B cell (primary cell): Measurements from ENCODE around the gene IFNE. TPM values are rescaled to one million over a fixed set of nuclear protein-coding genes. Genes with fewer than 3 reads are reported as not detected.

Source experiments
- ATAC-seq: fragments of 200-7000 bp; cut with Tn5 transposase; one replicate; pipeline ENCODE4 v1.10.0; 2021; ENCODE audit warnings: low read depth, mild to moderate bottlenecking, moderate number of reproducible peaks, moderate library complexity
- CTCF ChIA-PET: fragments of 350-600 bp; sonication (Branson Sonifier 250); formaldehyde crosslinking; loops from one replicate; lab custom pipeline; 2021; ENCODE audit warnings: antibody characterized with exemption, inconsistent platforms; lab: Charles Lee
- POLR2A ChIA-PET: fragments of 350-600 bp; sonication (Branson Sonifier 250); formaldehyde crosslinking; loops from one replicate; lab custom pipeline; 2021; ENCODE audit warnings: antibody characterized with exemption; lab: Charles Lee
- DNase-seq: peaks from one replicate; pipeline ENCODE4 v3.0.0; 2013
- H2AFZ ChIP-seq: 2 replicates; pipeline ENCODE4 v1.6.1; 2012; ENCODE audit warnings: mild to moderate bottlenecking, low read depth, low read length; ENCODE audit not compliant: insufficient read depth, poor library complexity, severe bottlenecking
- H3K27ac ChIP-seq, 2 donors: 1 replicate in 1 of 2; 2 replicates in 1 of 2; pipeline ENCODE4 v1.5.1; 2012 to 2013; ENCODE audit warnings: low read length in 2 of 2, mild to moderate bottlenecking in 2 of 2, moderate library complexity in 1 of 2
- H3K27me3 ChIP-seq, 4 experiments: fragments of 200-600 bp in 1 of 4; sonication (generic) in 1 of 4; replicated peaks in 1 of 4; 1 replicate in 2 of 4; 2 replicates in 2 of 4; pipeline versions ENCODE4 v1.6.1 to v1.7.0; 2013 to 2016; ENCODE audit warnings: low read length in 3 of 4, mild to moderate bottlenecking in 2 of 4, mixed read lengths in 1 of 4, moderate library complexity in 1 of 4; ENCODE audit not compliant: insufficient read depth in 4 of 4, control insufficient read depth in 3 of 4; ENCODE audit errors: control extremely low read depth in 1 of 4
- H3K36me3 ChIP-seq, 2 experiments: replicated peaks in 1 of 2; 1 replicate in 1 of 2; 2 replicates in 1 of 2; pipeline versions ENCODE4 v1.6.1 to v1.7.1; 2013; ENCODE audit warnings: low read length in 1 of 2; ENCODE audit not compliant: insufficient read depth in 2 of 2, control insufficient read depth in 1 of 2; ENCODE audit errors: control extremely low read depth in 1 of 2, extremely low read depth in 1 of 2
- H3K4me1 ChIP-seq, 2 donors: fragments of 200-600 bp in 1 of 2; sonication (generic) in 1 of 2; 1 replicate in 1 of 2; 2 replicates in 1 of 2; pipeline versions ENCODE4 v1.5.1 to v1.6.1; 2013 to 2017; ENCODE audit warnings: low read length in 2 of 2; ENCODE audit not compliant: control insufficient read depth in 2 of 2, insufficient read depth in 2 of 2
- H3K4me2 ChIP-seq: replicated peaks from 2 replicates; pipeline ENCODE3; 2012; ENCODE audit warnings: mild to moderate bottlenecking, low read depth, low read length; ENCODE audit not compliant: poor library complexity, severe bottlenecking
- H3K4me3 ChIP-seq, 5 experiments: fragments of 200-600 bp in 1 of 5; sonication (generic) in 1 of 5; 1 replicate in 3 of 5; 2 replicates in 2 of 5; pipeline versions ENCODE4 v1.5.1 to v1.7.0; 2011 to 2016; ENCODE audit warnings: low read length in 4 of 5, mild to moderate bottlenecking in 4 of 5, low read depth in 2 of 5, control low read depth in 1 of 5, moderate library complexity in 1 of 5; ENCODE audit not compliant: insufficient read depth in 1 of 5; ENCODE audit errors: control extremely low read depth in 1 of 5, extremely low read depth in 1 of 5
- H3K79me2 ChIP-seq: fragments of 200-600 bp; sonication (generic); one replicate; pipeline ENCODE4 v1.6.0; 2016; ENCODE audit warnings: low read length; ENCODE audit not compliant: control insufficient read depth, insufficient read depth
- H3K9ac ChIP-seq: fragments of 200-600 bp; sonication (generic); 2 replicates; pipeline ENCODE4 v1.6.1; 2017; ENCODE audit warnings: mild to moderate bottlenecking, low read length, moderate library complexity
- H3K9me3 ChIP-seq, 3 donors: one replicate each; pipeline versions ENCODE4 v1.6.1 to v1.7.1; 2013; ENCODE audit warnings: low read length in 2 of 3; ENCODE audit not compliant: control insufficient read depth in 2 of 3, insufficient read depth in 1 of 3; ENCODE audit errors: control extremely low read depth in 1 of 3
- H4K20me1 ChIP-seq: 2 replicates; pipeline ENCODE4 v1.6.0; 2012; ENCODE audit warnings: mild to moderate bottlenecking, low read length; ENCODE audit not compliant: insufficient read depth, control insufficient read depth, poor library complexity, severe bottlenecking
- H3K27ac Mint-ChIP-seq: one replicate; pipeline ENCODE4 v1.8.0; 2021; ENCODE audit warnings: mixed read lengths
- H3K27me3 Mint-ChIP-seq: one replicate; pipeline ENCODE4 v1.8.0; 2021; ENCODE audit warnings: mixed read lengths
- H3K4me1 Mint-ChIP-seq: one replicate; pipeline ENCODE4 v1.8.0; 2021; ENCODE audit warnings: mixed read lengths
- H3K4me3 Mint-ChIP-seq: one replicate; pipeline ENCODE4 v1.8.0; 2021; ENCODE audit warnings: mixed read lengths
- H3K9me3 Mint-ChIP-seq: one replicate; pipeline ENCODE4 v1.8.0; 2022; ENCODE audit warnings: mixed read lengths; ENCODE audit not compliant: insufficient read depth
- CTCF ChIP-seq: fragments of 200-600 bp; IDR thresholded peaks from one replicate; pipeline ENCODE4 v1.8.0; 2022; ENCODE audit warnings: antibody characterized with exemption, mild to moderate bottlenecking
- EZH2 ChIP-seq: IDR thresholded peaks from 2 replicates; pipeline ENCODE4 v1.6.1; 2012; ENCODE audit warnings: borderline replicate concordance, low read depth, mild to moderate bottlenecking, moderate library complexity, low read length; ENCODE audit not compliant: insufficient read depth, poor library complexity, severe bottlenecking
- WGBS: methylation state at CpG from one replicate; pipeline ENCODE4 v1.1.5; 2013; ENCODE audit warnings: missing lambda C conversion rate; ENCODE audit not compliant: insufficient coverage; 5-methylcytosine and 5-hydroxymethylcytosine counted together
- intact Hi-C: fragments of 100-400 bp; cut with micrococcal nuclease; formaldehyde crosslinking; loops from one replicate; pipeline ENCODE4 v1.10.0; 2022
- polyA plus RNA-seq: library from polyadenylated mRNA; depleted of rRNA; stranded (reverse); fragments of >200 nt; gene quantifications from 2 replicates; pipeline ENCODE4 v1.2.3, GENCODE V29; 2012
- total RNA-seq, 2 donors: library from RNA; stranded (reverse); fragments of 120-200 nt in 1 of 2; gene quantifications; 1 replicate in 1 of 2; 2 replicates in 1 of 2; pipeline versions ENCODE4 v1.2.3 to v1.2.4, GENCODE V29; 2013 to 2022

IFNE gene
- total and polyA plus RNA-seq, 2 donors (not counting 1 experiment from before 2014, with no cell fraction given): not detected

GRCh38 chr9:21504113-21504512 is 22.0 kb upstream of the IFNE start:
- Histone ChIP-seq H3K36me3 (no peaks in the 10 kb centered on the region), H3K9ac (no peak overlapping the region), H4K20me1 (no peaks in the 10 kb centered on the region), H3K9me3 (no peaks in the 10 kb centered on the region), H2AFZ (no peak overlapping the region), H3K27me3 (peaks cover 0 to 4% (median 2%) of the 10 kb centered on the region in 4 experiments), H3K79me2 (no peaks in the 10 kb centered on the region), H3K4me3 (no peak overlapping the region), H3K27ac (no peak overlapping the region), H3K4me1 (no peaks in the 10 kb centered on the region), H3K4me2 (no peak overlapping the region)
- POLR2A ChIA-PET: no interaction called here
- Mint-ChIP-seq H3K4me3 (no peak overlapping the region), H3K27ac (no peak overlapping the region), H3K27me3 (peaks cover 3% of the 10 kb centered on the region), H3K4me1 (peaks cover 3% of the 10 kb centered on the region), H3K9me3 (no peaks in the 10 kb centered on the region)
- TF ChIP-seq EZH2 (no peak), CTCF (no peak)
- ATAC-seq (no peak), DNase-seq (no peak)
- CTCF ChIA-PET: no interaction called here
- WGBS: no CpG with 5 or more reads among the region's 2 CpGs
- intact Hi-C loops: no loop called here

- no peak for DNase-seq
- no peak overlapping the region for H3K27ac Mint-ChIP-seq
- H3K4me1 Mint-ChIP-seq: peaks cover 3% of the 10 kb centered on the region
- no peaks in the 10 kb centered on the region for H3K9me3 Mint-ChIP-seq
- no CpG with 5 or more reads among the region's 1 CpG for WGBS
- Histone ChIP-seq H3K4me3 (no peak overlapping the region), H3K9me3 (no peaks in the 10 kb centered on the region), H3K79me2 (no peaks in the 10 kb centered on the region), H2AFZ (no peak overlapping the region), H3K36me3 (no peaks in the 10 kb centered on the region), H3K27ac (no peak overlapping the region), H4K20me1 (no peaks in the 10 kb centered on the region), H3K9ac (no peak overlapping the region), H3K4me1 (no peaks in the 10 kb centered on the region), H3K27me3 (peaks cover 0 to 4% (median 0%) of the 10 kb centered on the region in 4 experiments), H3K4me2 (no peak overlapping the region)
- H3K27me3 Mint-ChIP-seq: peaks cover 3% of the 10 kb centered on the region
- ATAC-seq: no peak
- intact Hi-C loops: no loop called here
- no peak overlapping the region for H3K4me3 Mint-ChIP-seq
- CTCF ChIA-PET: no interaction called here
- TF ChIP-seq EZH2 (no peak), CTCF (no peak)
- POLR2A ChIA-PET: no interaction called here
Measured at GRCh38 chr9:21502586-21502985, 20.5 kb upstream of the IFNE start.
